Gastrocnemius medialis (tissue), 4 donors: Measurements from ENCODE around the gene NAV2. TPM values are rescaled to one million over a fixed set of nuclear protein-coding genes. Genes with fewer than 3 reads are reported as not detected.

ENCODE experiments used
- ATAC-seq, 2 donors: fragments of 150-250 bp; one replicate each; pipeline ENCODE4 v1.9.1; 2016
- DNase-seq, 2 donors: peaks; one replicate each; pipeline ENCODE4 v3.0.0-alpha.2; 2019
- H3K27ac ChIP-seq, 4 donors: fragments of 200-600 bp; sonication (generic); 1 replicate in 1 of 4; 2 replicates in 3 of 4; pipeline ENCODE4 v1.5.1; 2016 to 2018; ENCODE audit warnings: mild to moderate bottlenecking in 2 of 4, moderate library complexity in 1 of 4
- H3K27me3 ChIP-seq, 3 donors: fragments of 200-600 bp; sonication (generic) in 2 of 3; 1 replicate in 1 of 3; 2 replicates in 2 of 3; pipeline versions ENCODE4 v1.5.1 to v1.6.0; 2016 to 2019; ENCODE audit warnings: mild to moderate bottlenecking in 1 of 3, moderate library complexity in 1 of 3
- H3K36me3 ChIP-seq, 2 donors: fragments of 200-600 bp; sonication (generic) in 1 of 2; one replicate each; pipeline ENCODE4 v1.5.1; 2017 to 2018
- H3K4me1 ChIP-seq, 2 donors: fragments of 200-600 bp; sonication (generic) in 1 of 2; one replicate each; pipeline ENCODE4 v1.5.1; 2016 to 2017; ENCODE audit warnings: mild to moderate bottlenecking in 2 of 2
- H3K4me3 ChIP-seq, 4 donors: fragments of 200-600 bp; sonication (generic) in 3 of 4; 1 replicate in 1 of 4; 2 replicates in 3 of 4; pipeline ENCODE4 v1.5.1; 2016 to 2019; ENCODE audit warnings: mild to moderate bottlenecking in 2 of 4
- H3K9me3 ChIP-seq, 3 donors: fragments of 200-600 bp; sonication (generic) in 2 of 3; 1 replicate in 1 of 3; 2 replicates in 2 of 3; pipeline ENCODE4 v1.5.1; 2016 to 2019
- CTCF ChIP-seq, 5 experiments: fragments of 450-650 bp in 3 of 5; fragments of 200-600 bp in 2 of 5; sonication (generic) in 2 of 5; IDR thresholded peaks in 4 of 5; conservative IDR thresholded peaks in 1 of 5; 1 replicate in 4 of 5; 2 replicates in 1 of 5; pipeline ENCODE4 v1.5.1; 2016 to 2019; ENCODE audit warnings: antibody characterized with exemption in 5 of 5, mild to moderate bottlenecking in 3 of 5, moderate library complexity in 3 of 5
- POLR2A ChIP-seq, 2 donors: fragments of 450-650 bp; IDR thresholded peaks; one replicate each; pipeline ENCODE4 v1.6.1; 2017; ENCODE audit warnings: antibody characterized with exemption in 2 of 2, mild to moderate bottlenecking in 2 of 2, moderate library complexity in 2 of 2
- in situ Hi-C, 4 donors: fragments of 200-750 bp; cut with MboI; loops; one replicate each; pipeline versions ENCODE4 v1.15.0 to v1.8.0; 2017; ENCODE audit warnings: low sequenced_read_pairs in 4 of 4
- intact Hi-C: fragments of 100-400 bp; cut with DNase I; formaldehyde crosslinking; loops from one replicate; pipeline ENCODE4 v1.15.1; 2023; ENCODE audit warnings: low total_unique reads
- total RNA-seq, 4 donors: library from RNA; depleted of rRNA; stranded (reverse); fragments of >200 nt; gene quantifications; one replicate each; pipeline versions ENCODE4 v1.1.0 to v1.2.3, GENCODE V29; 2016

The NAV2 gene
- total RNA-seq, 4 donors from 2014 or later = 3.2 to 7.7 (median 5.5) TPM

DNA sequence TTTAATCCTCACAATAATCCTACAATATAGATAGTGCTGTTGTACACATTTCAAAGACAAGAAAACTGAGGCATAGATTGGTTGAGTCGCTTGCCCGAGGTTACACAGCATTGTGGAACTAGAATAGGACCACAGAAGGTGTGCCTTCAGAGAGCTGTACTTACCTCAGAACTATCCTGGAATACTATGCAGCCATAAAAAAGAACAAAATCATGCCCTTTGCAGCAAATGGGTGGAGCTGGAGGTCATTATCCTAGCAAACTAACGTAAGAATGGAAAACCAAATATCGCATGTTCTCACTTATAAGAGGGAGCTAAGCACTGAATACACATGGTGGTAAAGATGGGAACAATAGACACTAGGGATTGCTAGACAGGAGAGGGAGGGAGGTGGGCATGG is 15.7 kb upstream of the NAV2 start:
- in situ Hi-C loops (no loop called here), intact Hi-C loops (loop anchor here (5.0 to 10.0 kb wide), 2 partner anchors 472 to 690 kb away; partner anchors contain the start of gene PRMT3)
- peaks cover 39 to 40% of the 10 kb centered on the region in 2 donors for H3K4me1 ChIP-seq
- no peak for TF ChIP-seq POLR2A (IDR thresholded peaks at IDR 0.05)
- H3K27ac ChIP-seq = peak overlapping the region in 1 of 4 donors; percentile 72
- no peak for DNase-seq
- no peak overlapping the region for H3K4me3 ChIP-seq
- ATAC-seq = no peak
- no peaks in the 10 kb centered on the region for H3K36me3 ChIP-seq
- no peaks in the 10 kb centered on the region for H3K27me3 ChIP-seq
- no peaks in the 10 kb centered on the region for H3K9me3 ChIP-seq

DNA sequence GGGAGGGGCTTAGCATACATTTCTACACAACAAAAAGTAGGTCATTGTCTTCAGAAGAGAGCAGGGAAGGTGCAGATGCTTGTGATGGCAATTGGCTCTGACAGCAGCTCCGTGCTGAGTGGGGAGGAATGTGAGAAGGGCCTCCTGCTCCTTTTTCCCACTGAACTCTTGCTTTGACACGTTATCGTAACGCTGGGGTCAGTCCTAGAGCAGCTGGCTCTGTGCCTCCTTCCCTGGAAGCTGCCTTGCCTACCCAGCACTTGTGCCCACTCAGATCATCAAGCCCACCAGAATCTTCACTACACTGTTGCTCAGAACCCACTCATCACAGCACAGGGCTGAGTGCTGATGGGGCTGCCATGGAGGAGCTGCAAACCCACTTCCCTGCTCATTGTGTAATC is 14.9 kb upstream of the NAV2 start:
- Histone ChIP-seq H3K36me3 (no peaks in the 10 kb centered on the region), H3K4me3 (no peak overlapping the region), H3K27me3 (no peaks in the 10 kb centered on the region), H3K4me1 (peaks cover 39 to 40% of the 10 kb centered on the region in 2 donors), H3K27ac (peak overlapping the region; percentile 4 to 72 (median 60)), H3K9me3 (no peaks in the 10 kb centered on the region)
- TF ChIP-seq POLR2A (IDR thresholded peaks at IDR 0.05) (no peak), CTCF (IDR thresholded peaks at IDR 0.05 in 4 of 5, conservative IDR thresholded peaks at IDR 0.05 in 1 of 5) (no peak)
- DNase-seq = peak in 1 of 2 donors; percentile 35
- ATAC-seq = no peak
- in situ Hi-C loops = no loop called here
- intact Hi-C loops = loop anchor here (1.0 to 10.0 kb wide), 3 partner anchors 69 to 690 kb away; partner anchors contain the start of gene PRMT3

GRCh38 chr11:19698493-19699292 is 13.9 kb upstream of the NAV2 start:
- no peaks in the 10 kb centered on the region for H3K27me3 ChIP-seq
- peaks cover 39 to 40% of the 10 kb centered on the region in 2 donors for H3K4me1 ChIP-seq
- intact Hi-C loops = loop anchor here (1.0 to 10.0 kb wide), 3 partner anchors 70 to 689 kb away; partner anchors contain the start of gene PRMT3
- H3K27ac ChIP-seq = peak overlapping the region; percentile 53 to 72 (median 70)
- in situ Hi-C loops = no loop called here
- DNase-seq (peak; percentile 88 to 94), ATAC-seq (peak; percentile 94 to 95)
- no peaks in the 10 kb centered on the region for H3K36me3 ChIP-seq
- no peak overlapping the region for H3K4me3 ChIP-seq
- TF ChIP-seq POLR2A (IDR thresholded peaks at IDR 0.05) = no peak
- no peak for TF ChIP-seq CTCF (IDR thresholded peaks at IDR 0.05 in 4 of 5, conservative IDR thresholded peaks at IDR 0.05 in 1 of 5)
- H3K9me3 ChIP-seq = no peaks in the 10 kb centered on the region

DNA sequence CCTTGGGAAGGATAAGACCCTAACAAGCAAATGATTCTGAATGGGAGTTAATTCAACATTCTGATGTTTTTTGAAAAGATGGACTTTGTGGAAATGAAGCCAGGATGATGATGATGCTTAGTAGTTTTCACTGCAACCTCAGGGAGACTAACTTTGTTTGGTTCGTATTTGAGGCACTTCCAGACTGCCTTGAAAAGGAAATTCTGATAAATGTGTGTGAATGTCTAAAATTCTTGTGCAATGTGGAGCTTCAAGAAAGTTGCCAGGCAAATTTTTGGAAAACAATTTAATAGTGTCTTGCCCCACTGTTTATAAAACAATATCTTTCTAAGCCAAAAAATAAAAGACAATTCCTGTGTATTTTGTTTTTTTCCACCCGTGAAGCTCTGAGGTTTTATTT is 11.2 kb upstream of the NAV2 start:
- Histone ChIP-seq H3K27ac (peak overlapping the region in 3 of 4 donors; percentile 22 to 51 (median 28)), H3K36me3 (no peaks in the 10 kb centered on the region), H3K9me3 (no peaks in the 10 kb centered on the region), H3K4me3 (no peak overlapping the region), H3K4me1 (peaks cover 20% of the 10 kb centered on the region in 2 donors), H3K27me3 (no peaks in the 10 kb centered on the region)
- in situ Hi-C loops (no loop called here), intact Hi-C loops (no loop called here)
- no peak for ATAC-seq
- DNase-seq = no peak
- no peak for TF ChIP-seq CTCF (IDR thresholded peaks at IDR 0.05 in 4 of 5, conservative IDR thresholded peaks at IDR 0.05 in 1 of 5)
- no peak for TF ChIP-seq POLR2A (IDR thresholded peaks at IDR 0.05)

DNA sequence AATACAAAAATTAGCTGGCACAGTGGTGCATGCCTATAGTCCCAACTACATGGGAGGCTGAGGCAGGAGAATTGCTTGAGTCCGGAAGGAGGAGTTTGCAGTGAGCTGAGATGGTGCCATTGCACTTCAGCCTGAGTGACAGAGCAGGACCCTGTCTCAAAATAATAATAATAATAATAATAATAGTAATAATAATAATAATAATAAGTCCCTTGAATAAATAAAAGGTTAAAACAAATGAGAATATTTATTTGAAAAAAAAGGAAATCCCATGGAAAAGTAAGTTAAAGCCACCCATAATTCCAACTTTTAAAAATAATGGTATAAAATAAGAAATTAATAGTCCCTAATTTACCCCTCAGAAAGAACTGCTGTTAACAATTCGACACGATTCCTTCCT is 10.0 kb upstream of the NAV2 start:
- in situ Hi-C loops = no loop called here
- intact Hi-C loops = no loop called here
- DNase-seq (no peak), ATAC-seq (no peak)
- Histone ChIP-seq H3K4me3 (no peak overlapping the region), H3K4me1 (peaks cover 15 to 16% of the 10 kb centered on the region in 2 donors), H3K27me3 (no peaks in the 10 kb centered on the region), H3K9me3 (no peaks in the 10 kb centered on the region), H3K36me3 (no peaks in the 10 kb centered on the region), H3K27ac (peak overlapping the region in 1 of 4 donors; percentile 51)
- TF ChIP-seq CTCF (IDR thresholded peaks at IDR 0.05 in 4 of 5, conservative IDR thresholded peaks at IDR 0.05 in 1 of 5) = no peak
- no peak for TF ChIP-seq POLR2A (IDR thresholded peaks at IDR 0.05)
